Uterus (tissue), 2 donors: Measurements from ENCODE around the gene IL6R.

ENCODE experiments used
- CTCF ChIP-seq, 4 experiments: fragments of 200-600 bp in 2 of 4; fragments of 450-650 bp in 2 of 4; sonication (generic) in 2 of 4; IDR thresholded peaks; one replicate each; pipeline ENCODE4 v1.5.1; 2016 to 2019; ENCODE audit warnings: antibody characterized with exemption in 4 of 4, mild to moderate bottlenecking in 2 of 4, moderate library complexity in 1 of 4
- POLR2A ChIP-seq, 2 donors: fragments of 450-650 bp; IDR thresholded peaks; one replicate each; pipeline ENCODE4 v1.6.1; 2016; ENCODE audit warnings: antibody characterized with exemption in 2 of 2, mild to moderate bottlenecking in 1 of 2, moderate library complexity in 1 of 2

GRCh38 chr1:154405747-154406571, 816 bp downstream of the IL6R start:
- TF ChIP-seq CTCF (IDR thresholded peaks at IDR 0.05) (peak; percentile 23 to 59 (median 40)), POLR2A (IDR thresholded peaks at IDR 0.05) (peak; percentile 19)
